ENCODE data around the gene NASP. TPM values are rescaled to one million over a fixed set of nuclear protein-coding genes. Genes with fewer than 3 reads are reported as not detected.

Gene NASP
- total RNA-seq, 1 experiment from 2014 or later: 535 TPM

DNA sequence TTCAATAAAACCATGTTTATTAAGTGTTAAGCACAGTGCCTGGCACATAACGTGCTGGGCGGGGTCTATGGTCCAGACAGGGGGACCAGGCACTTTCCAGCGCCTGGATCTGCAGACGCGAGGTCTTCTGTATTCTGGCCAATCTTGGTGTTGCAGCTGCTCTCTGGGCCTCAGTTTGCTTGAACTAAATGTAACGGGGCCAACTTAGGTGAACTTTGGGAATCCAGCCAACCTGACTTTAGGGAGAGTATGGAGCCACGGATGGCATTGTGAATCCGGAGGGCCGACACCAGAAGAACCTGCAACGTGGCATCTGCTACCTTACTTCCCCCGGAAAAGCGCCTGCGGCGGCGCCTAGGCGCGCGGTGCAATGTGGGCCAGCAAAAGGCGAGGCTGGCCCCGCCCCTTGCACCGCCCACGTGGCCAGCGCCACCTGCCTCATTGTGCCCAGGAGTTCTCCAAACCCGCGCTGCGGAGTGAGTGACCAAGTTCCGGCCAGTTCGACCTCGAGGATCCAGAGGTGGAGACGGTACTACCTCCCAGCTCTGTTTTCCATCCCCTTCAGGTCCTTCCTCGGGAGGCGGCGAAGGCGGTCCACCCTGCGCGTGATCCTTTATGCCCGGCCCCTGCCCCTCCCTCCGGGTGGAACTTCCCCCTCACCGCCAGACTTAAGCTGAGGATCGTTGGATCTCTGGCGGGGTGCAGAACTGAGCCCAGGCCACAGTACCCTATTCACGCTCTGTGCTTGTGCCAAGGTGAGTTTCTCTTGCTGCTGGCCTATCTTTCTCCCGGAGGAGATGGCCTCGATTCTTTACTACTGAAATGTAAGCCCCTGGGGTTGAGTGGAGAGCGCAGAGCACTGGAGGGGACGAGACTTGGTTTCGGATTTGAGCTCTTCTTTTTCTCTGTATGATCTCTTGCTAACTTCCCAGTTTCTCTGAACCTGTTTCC lies 33.2 kb upstream of the NASP start, which contains the start of gene AKR1A1 (continued):
- peak; percentile 87 for TF ChIP-seq NFE2L1 (CRISPR knock-in tag; IDR thresholded peaks at IDR 0.05)
- TF ChIP-seq ATF1 (CRISPR knock-in tag; IDR thresholded peaks at IDR 0.05): no peak
- TF ChIP-seq JUN (CRISPR knock-in tag; IDR thresholded peaks at IDR 0.05): peak; percentile 74
- TF ChIP-seq, protein P1, sequence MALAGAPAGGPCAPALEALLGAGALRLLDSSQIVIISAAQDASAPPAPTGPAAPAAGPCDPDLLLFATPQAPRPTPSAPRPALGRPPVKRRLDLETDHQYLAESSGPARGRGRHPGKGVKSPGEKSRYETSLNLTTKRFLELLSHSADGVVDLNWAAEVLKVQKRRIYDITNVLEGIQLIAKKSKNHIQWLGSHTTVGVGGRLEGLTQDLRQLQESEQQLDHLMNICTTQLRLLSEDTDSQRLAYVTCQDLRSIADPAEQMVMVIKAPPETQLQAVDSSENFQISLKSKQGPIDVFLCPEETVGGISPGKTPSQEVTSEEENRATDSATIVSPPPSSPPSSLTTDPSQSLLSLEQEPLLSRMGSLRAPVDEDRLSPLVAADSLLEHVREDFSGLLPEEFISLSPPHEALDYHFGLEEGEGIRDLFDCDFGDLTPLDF (CRISPR knock-in tag; IDR thresholded peaks at IDR 0.05): peak; percentile 90
- peak; percentile 76 for TF ChIP-seq CREM (CRISPR knock-in tag; IDR thresholded peaks at IDR 0.05)
- no peak for TF ChIP-seq SOX15 (CRISPR knock-in tag; IDR thresholded peaks at IDR 0.05)
- TF ChIP-seq ZNF423 (CRISPR knock-in tag; IDR thresholded peaks at IDR 0.05): no peak
- TF ChIP-seq, protein P2, sequence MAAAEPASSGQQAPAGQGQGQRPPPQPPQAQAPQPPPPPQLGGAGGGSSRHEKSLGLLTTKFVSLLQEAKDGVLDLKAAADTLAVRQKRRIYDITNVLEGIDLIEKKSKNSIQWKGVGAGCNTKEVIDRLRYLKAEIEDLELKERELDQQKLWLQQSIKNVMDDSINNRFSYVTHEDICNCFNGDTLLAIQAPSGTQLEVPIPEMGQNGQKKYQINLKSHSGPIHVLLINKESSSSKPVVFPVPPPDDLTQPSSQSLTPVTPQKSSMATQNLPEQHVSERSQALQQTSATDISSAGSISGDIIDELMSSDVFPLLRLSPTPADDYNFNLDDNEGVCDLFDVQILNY (CRISPR knock-in tag; IDR thresholded peaks at IDR 0.05): peak; percentile 92
- TF ChIP-seq IRF2 (CRISPR knock-in tag; IDR thresholded peaks at IDR 0.05; ENCODE audit: borderline replicate concordance, low read depth): no peak
- TF ChIP-seq FOXP1 (CRISPR knock-in tag; IDR thresholded peaks at IDR 0.05; ENCODE audit: borderline replicate concordance): peak; percentile 97
- no peak for TF ChIP-seq ATF2 (CRISPR knock-in tag; IDR thresholded peaks at IDR 0.05; ENCODE audit: borderline replicate concordance, low read depth)
- TF ChIP-seq ATF6 (CRISPR knock-in tag; IDR thresholded peaks at IDR 0.05): no peak
- peak; percentile 83; the same call in 1 of the 2 replicates for TF ChIP-seq RELA (CRISPR knock-in tag; IDR thresholded peaks at IDR 0.05; ENCODE audit: borderline replicate concordance)
- TF ChIP-seq ZBTB43 (CRISPR knock-in tag; IDR thresholded peaks at IDR 0.05): peak; percentile 68
- peak; percentile 70 for TF ChIP-seq GABPB1 (CRISPR knock-in tag; IDR thresholded peaks at IDR 0.05)
- TF ChIP-seq, protein P3, sequence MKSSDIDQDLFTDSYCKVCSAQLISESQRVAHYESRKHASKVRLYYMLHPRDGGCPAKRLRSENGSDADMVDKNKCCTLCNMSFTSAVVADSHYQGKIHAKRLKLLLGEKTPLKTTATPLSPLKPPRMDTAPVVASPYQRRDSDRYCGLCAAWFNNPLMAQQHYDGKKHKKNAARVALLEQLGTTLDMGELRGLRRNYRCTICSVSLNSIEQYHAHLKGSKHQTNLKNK (CRISPR knock-in tag; IDR thresholded peaks at IDR 0.05): no peak
- 0 out of 2 replicates have a peak, but pooled peaks have one; percentile 47 for TF ChIP-seq ZNF317 (CRISPR knock-in tag; IDR thresholded peaks at IDR 0.05; ENCODE audit: borderline replicate concordance, low read depth)
- no peak for TF ChIP-seq ZNF121 (CRISPR knock-in tag; IDR thresholded peaks at IDR 0.05)
- TF ChIP-seq, protein P4, sequence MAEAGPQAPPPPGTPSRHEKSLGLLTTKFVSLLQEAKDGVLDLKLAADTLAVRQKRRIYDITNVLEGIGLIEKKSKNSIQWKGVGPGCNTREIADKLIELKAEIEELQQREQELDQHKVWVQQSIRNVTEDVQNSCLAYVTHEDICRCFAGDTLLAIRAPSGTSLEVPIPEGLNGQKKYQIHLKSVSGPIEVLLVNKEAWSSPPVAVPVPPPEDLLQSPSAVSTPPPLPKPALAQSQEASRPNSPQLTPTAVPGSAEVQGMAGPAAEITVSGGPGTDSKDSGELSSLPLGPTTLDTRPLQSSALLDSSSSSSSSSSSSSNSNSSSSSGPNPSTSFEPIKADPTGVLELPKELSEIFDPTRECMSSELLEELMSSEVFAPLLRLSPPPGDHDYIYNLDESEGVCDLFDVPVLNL (CRISPR knock-in tag; IDR thresholded peaks at IDR 0.05; ENCODE audit: borderline replicate concordance, low read depth): no peak
- TF ChIP-seq, protein P5, sequence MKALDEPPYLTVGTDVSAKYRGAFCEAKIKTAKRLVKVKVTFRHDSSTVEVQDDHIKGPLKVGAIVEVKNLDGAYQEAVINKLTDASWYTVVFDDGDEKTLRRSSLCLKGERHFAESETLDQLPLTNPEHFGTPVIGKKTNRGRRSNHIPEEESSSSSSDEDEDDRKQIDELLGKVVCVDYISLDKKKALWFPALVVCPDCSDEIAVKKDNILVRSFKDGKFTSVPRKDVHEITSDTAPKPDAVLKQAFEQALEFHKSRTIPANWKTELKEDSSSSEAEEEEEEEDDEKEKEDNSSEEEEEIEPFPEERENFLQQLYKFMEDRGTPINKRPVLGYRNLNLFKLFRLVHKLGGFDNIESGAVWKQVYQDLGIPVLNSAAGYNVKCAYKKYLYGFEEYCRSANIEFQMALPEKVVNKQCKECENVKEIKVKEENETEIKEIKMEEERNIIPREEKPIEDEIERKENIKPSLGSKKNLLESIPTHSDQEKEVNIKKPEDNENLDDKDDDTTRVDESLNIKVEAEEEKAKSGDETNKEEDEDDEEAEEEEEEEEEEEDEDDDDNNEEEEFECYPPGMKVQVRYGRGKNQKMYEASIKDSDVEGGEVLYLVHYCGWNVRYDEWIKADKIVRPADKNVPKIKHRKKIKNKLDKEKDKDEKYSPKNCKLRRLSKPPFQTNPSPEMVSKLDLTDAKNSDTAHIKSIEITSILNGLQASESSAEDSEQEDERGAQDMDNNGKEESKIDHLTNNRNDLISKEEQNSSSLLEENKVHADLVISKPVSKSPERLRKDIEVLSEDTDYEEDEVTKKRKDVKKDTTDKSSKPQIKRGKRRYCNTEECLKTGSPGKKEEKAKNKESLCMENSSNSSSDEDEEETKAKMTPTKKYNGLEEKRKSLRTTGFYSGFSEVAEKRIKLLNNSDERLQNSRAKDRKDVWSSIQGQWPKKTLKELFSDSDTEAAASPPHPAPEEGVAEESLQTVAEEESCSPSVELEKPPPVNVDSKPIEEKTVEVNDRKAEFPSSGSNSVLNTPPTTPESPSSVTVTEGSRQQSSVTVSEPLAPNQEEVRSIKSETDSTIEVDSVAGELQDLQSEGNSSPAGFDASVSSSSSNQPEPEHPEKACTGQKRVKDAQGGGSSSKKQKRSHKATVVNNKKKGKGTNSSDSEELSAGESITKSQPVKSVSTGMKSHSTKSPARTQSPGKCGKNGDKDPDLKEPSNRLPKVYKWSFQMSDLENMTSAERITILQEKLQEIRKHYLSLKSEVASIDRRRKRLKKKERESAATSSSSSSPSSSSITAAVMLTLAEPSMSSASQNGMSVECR (CRISPR knock-in tag; IDR thresholded peaks at IDR 0.05; ENCODE audit: borderline replicate concordance): peak; percentile 96
- TF ChIP-seq NR1H2 (CRISPR knock-in tag; IDR thresholded peaks at IDR 0.05): no peak
- no peak for TF ChIP-seq TEAD4 (CRISPR knock-in tag; IDR thresholded peaks at IDR 0.05)
- TF ChIP-seq, protein P6, sequence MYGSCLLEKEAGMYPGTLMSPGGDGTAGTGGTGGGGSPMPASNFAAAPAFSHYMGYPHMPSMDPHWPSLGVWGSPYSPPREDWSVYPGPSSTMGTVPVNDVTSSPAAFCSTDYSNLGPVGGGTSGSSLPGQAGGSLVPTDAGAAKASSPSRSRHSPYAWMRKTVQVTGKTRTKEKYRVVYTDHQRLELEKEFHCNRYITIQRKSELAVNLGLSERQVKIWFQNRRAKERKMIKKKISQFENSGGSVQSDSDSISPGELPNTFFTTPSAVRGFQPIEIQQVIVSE (CRISPR knock-in tag; IDR thresholded peaks at IDR 0.05; ENCODE audit: borderline replicate concordance): no peak

Measured in WTC11 (cell line).